PFSK-1 (cell line): ENCODE measurements around the gene MS4A4A.

Source experiments
- POLR2AphosphoS5 ChIP-seq: IDR thresholded peaks from 2 replicates; pipeline ENCODE4 v1.6.1; 2012; ENCODE audit warnings: low read depth, mild to moderate bottlenecking, control low read depth, low read length, moderate library complexity
- REST ChIP-seq, 2 experiments: IDR thresholded peaks; 2 replicates each; pipeline versions ENCODE4 v1.6.1 to v1.8.0; 2011 to 2012; ENCODE audit warnings: low read depth in 2 of 2, low read length in 2 of 2, control low read depth in 1 of 2, inconsistent platforms in 1 of 2, mild to moderate bottlenecking in 1 of 2, moderate library complexity in 1 of 2; ENCODE audit not compliant: insufficient read depth in 1 of 2
- SIN3A ChIP-seq: IDR thresholded peaks from 2 replicates; pipeline ENCODE4 v1.6.1; 2012; ENCODE audit warnings: mild to moderate bottlenecking, low read length, moderate library complexity, borderline replicate concordance; ENCODE audit not compliant: insufficient read depth
- TAF1 ChIP-seq: IDR thresholded peaks from 2 replicates; pipeline ENCODE4 v1.6.1; 2012; ENCODE audit warnings: low read length, control low read depth, borderline replicate concordance; ENCODE audit not compliant: insufficient read depth

GRCh38 chr11:60305906-60306619 lies 25.6 kb downstream of the MS4A4A start:
- TF ChIP-seq TAF1, result no peak
- TF ChIP-seq POLR2AphosphoS5, result no peak
- no peak for TF ChIP-seq REST (IDR thresholded peaks at IDR 0.05; ENCODE audit: insufficient read depth in 1 of 2, low read depth in 2 of 2, low read length in 2 of 2)
- TF ChIP-seq SIN3A, result no peak
